ENCODE data around the gene SSC5D. TPM values are rescaled to one million over a fixed set of nuclear protein-coding genes. Genes with fewer than 3 reads are reported as not detected.

SSC5D gene
- total and polyA plus RNA-seq, 10 of the 15 experiments (the other 5 are each of a cell fraction or from before 2014, with no cell fraction given), result 0.03 to 0.13 (median 0.05) TPM; not detected in 4

DNA sequence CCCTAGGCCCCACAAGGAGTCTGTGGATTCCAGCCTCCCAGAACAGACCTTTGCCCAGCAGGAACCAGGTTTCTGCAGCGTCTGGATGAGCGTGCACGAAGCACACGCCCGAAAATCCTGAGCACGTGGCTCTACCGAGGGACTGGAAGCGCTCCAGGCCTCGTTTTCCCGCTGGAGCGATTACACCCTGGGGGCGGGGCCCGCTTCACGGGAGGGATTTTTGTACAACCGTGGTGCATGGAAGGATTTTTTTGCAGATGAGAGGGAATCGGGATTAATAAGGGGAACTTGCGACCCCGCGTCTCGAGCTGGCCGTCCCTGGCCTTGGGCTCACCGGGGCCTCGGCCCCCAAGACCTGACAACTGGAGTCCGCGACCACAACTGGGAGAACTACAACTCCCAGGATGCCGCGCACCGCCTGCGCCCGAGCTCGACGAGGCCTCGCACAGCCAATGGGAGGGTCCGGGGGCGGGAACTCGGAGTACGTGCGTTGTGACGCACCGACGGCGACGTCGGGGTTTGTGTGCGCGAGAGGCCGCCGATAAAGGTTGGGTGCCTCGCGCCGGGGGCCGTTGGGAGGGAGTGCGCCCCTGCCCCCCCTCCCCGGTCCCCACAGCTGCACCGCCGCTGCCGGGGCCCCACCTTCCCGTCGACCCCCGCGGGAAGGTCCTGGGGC, 12.0 kb upstream of the SSC5D start, which contains the start of gene ZNF628:
TSS of gene ZNF628 (plus strand) at position 518 of the 676 bp plus-strand sequence. CDS start 3,294 bp downstream, outside the sequence.
- H3K9ac ChIP-seq (ENCODE audit: control insufficient read depth, insufficient read depth, low read length), result peak within 1 kb of the TSS; percentile 77
- peak within 1 kb of the TSS; percentile 91 for H2AFZ ChIP-seq (ENCODE audit: control insufficient read depth, low read depth, low read length)
- in situ Hi-C loops (cut with MboI), result no loop called here
- H3K4me1 ChIP-seq (ENCODE audit: control insufficient read depth, insufficient read depth, low read length), result peaks cover 22% of the 10 kb centered on the region
- H3K4me2 ChIP-seq (ENCODE audit: control insufficient read depth, insufficient read depth), result peak within 1 kb of the TSS; percentile 56
- peak within 1 kb of the TSS; percentile 86 for H3K4me3 ChIP-seq
- no peaks in the 10 kb centered on the region for H3K9me3 ChIP-seq (replicated peaks; ENCODE audit: control insufficient read depth, insufficient read depth, low read length)
- no peaks in the 10 kb centered on the region for H3K27me3 ChIP-seq (replicated peaks in 1 of 2; ENCODE audit: control insufficient read depth in 2 of 2, insufficient read depth in 2 of 2, low read length in 1 of 2)
- POLR2A ChIA-PET, result interaction anchor here (0.6 to 2.4 kb wide), 17 partner anchors 9 to 260 kb away, joined by 3 to 14 read pairs (median 5); partner anchors contain the start of genes HSPBP1, ISOC2, KMT5C and PPP6R1
- CTCF ChIA-PET, result interaction anchor here (0.6 to 3.7 kb wide), 9 partner anchors 9 to 215 kb away, joined by 3 to 34 read pairs (median 5); partner anchors contain the start of genes ISOC2, KMT5C and NAT14
- RAD21 ChIA-PET (ENCODE audit: unreplicated experiment), result interaction anchor here (1.1 to 2.1 kb wide), 11 partner anchors 9 to 1339 kb away, joined by 3 to 21 read pairs (median 6); partner anchors contain the start of genes CCDC106, CNOT3, FIZ1 and HSPBP1
- SMC1A ChIA-PET (ENCODE audit: uncharacterized antibody, unreplicated experiment), result interaction anchor here (0.8 to 1.4 kb wide), 9 partner anchors 9 to 161 kb away, joined by 3 to 9 read pairs (median 4); partner anchors contain the start of genes FIZ1, ISOC2, NAT14 and ZNF524
- H3K36me3 ChIP-seq (ENCODE audit: control insufficient read depth in 2 of 2, insufficient read depth in 2 of 2, low read length in 1 of 2), result peaks cover 0 to under 1% of the 10 kb centered on the region in 2 experiments; a peak in 1 of 4 replicates
- no peaks in the 10 kb centered on the region for H4K20me1 ChIP-seq (ENCODE audit: control insufficient read depth, insufficient read depth)
- under 1% methylated on average over 46 of the region's 61 CpGs for WGBS (ENCODE audit: insufficient coverage, insufficient replicate concordance, low lambda C conversion rate, missing lambda C conversion rate)
- intact Hi-C loops (cut with micrococcal nuclease; ENCODE audit: unreplicated experiment), result no loop called here
- H3K79me2 ChIP-seq (ENCODE audit: control insufficient read depth, insufficient read depth, low read length), result peaks cover 6% of the 10 kb centered on the region
- DNase-seq (ENCODE audit: low read depth, low spot score) (peak; percentile 83), ATAC-seq (peak; percentile 97), FAIRE-seq (peak; percentile 86)
- BruUV-seq (replicated peaks), result no TSS peak
- H3K27ac ChIP-seq (ENCODE audit: control insufficient read depth, insufficient read depth), result peak within 1 kb of the TSS; percentile 74
- TF ChIP-seq NR2C2 (IDR thresholded peaks at IDR 0.05; ENCODE audit: borderline replicate concordance, control insufficient read depth, insufficient read length, low read depth) (no peak), CEBPB (IDR thresholded peaks at IDR 0.05; ENCODE audit: borderline replicate concordance in 1 of 2, low read depth in 2 of 2, low read length in 2 of 2) (no peak), IKZF2 (IDR thresholded peaks at IDR 0.05) (peak; percentile 48 to 60; a peak in 2 of 4 replicates), RUNX3 (IDR thresholded peaks at IDR 0.05; ENCODE audit: low read length) (peak; percentile 89), PAX8 (IDR thresholded peaks at IDR 0.05) (no peak), POLR2AphosphoS2 (IDR thresholded peaks at IDR 0.05; ENCODE audit: low read depth, low read length) (no peak; the same call in 1 of the 2 replicates), POU2F2 (IDR thresholded peaks at IDR 0.05; ENCODE audit: borderline replicate concordance, low read depth, low read length) (0 out of 3 replicates have a peak, but pooled peaks have one; percentile 40), SMAD5 (IDR thresholded peaks at IDR 0.05; ENCODE audit: low read depth) (no peak), SUPT20H (IDR thresholded peaks at IDR 0.05; ENCODE audit: borderline replicate concordance, control insufficient read depth, low read depth, low read length) (no peak), ZNF24 (IDR thresholded peaks at IDR 0.05) (no peak), MXI1 (IDR thresholded peaks at IDR 0.05; ENCODE audit: low read depth, low read length) (no peak; the same call in 1 of the 2 replicates), POLR2A (IDR thresholded peaks at IDR 0.05; ENCODE audit: low read depth, low read length) (peak; percentile 75), ZNF207 (IDR thresholded peaks at IDR 0.05; ENCODE audit: borderline replicate concordance) (peak; percentile 31; the same call in 1 of the 2 replicates), NFYA (IDR thresholded peaks at IDR 0.05; ENCODE audit: borderline replicate concordance, low read depth, low read length) (no peak), CREM (IDR thresholded peaks at IDR 0.05; ENCODE audit: low read depth) (peak; percentile 98), RFX5 (IDR thresholded peaks at IDR 0.05; ENCODE audit: low read depth, low read length) (0 out of 2 replicates have a peak, but pooled peaks have one; percentile 21), TAF1 (IDR thresholded peaks at IDR 0.05; ENCODE audit: borderline replicate concordance, low read depth, low read length) (no peak), ESRRA (IDR thresholded peaks at IDR 0.05; ENCODE audit: low read length) (no peak)
- TF ChIP-seq, protein P1, sequence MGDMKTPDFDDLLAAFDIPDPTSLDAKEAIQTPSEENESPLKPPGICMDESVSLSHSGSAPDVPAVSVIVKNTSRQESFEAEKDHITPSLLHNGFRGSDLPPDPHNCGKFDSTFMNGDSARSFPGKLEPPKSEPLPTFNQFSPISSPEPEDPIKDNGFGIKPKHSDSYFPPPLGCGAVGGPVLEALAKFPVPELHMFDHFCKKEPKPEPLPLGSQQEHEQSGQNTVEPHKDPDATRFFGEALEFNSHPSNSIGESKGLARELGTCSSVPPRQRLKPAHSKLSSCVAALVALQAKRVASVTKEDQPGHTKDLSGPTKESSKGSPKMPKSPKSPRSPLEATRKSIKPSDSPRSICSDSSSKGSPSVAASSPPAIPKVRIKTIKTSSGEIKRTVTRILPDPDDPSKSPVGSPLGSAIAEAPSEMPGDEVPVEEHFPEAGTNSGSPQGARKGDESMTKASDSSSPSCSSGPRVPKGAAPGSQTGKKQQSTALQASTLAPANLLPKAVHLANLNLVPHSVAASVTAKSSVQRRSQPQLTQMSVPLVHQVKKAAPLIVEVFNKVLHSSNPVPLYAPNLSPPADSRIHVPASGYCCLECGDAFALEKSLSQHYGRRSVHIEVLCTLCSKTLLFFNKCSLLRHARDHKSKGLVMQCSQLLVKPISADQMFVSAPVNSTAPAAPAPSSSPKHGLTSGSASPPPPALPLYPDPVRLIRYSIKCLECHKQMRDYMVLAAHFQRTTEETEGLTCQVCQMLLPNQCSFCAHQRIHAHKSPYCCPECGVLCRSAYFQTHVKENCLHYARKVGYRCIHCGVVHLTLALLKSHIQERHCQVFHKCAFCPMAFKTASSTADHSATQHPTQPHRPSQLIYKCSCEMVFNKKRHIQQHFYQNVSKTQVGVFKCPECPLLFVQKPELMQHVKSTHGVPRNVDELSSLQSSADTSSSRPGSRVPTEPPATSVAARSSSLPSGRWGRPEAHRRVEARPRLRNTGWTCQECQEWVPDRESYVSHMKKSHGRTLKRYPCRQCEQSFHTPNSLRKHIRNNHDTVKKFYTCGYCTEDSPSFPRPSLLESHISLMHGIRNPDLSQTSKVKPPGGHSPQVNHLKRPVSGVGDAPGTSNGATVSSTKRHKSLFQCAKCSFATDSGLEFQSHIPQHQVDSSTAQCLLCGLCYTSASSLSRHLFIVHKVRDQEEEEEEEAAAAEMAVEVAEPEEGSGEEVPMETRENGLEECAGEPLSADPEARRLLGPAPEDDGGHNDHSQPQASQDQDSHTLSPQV (IDR thresholded peaks at IDR 0.05), result no peak
- TF ChIP-seq, protein P2, sequence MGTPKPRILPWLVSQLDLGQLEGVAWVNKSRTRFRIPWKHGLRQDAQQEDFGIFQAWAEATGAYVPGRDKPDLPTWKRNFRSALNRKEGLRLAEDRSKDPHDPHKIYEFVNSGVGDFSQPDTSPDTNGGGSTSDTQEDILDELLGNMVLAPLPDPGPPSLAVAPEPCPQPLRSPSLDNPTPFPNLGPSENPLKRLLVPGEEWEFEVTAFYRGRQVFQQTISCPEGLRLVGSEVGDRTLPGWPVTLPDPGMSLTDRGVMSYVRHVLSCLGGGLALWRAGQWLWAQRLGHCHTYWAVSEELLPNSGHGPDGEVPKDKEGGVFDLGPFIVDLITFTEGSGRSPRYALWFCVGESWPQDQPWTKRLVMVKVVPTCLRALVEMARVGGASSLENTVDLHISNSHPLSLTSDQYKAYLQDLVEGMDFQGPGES (IDR thresholded peaks at IDR 0.05), result no peak

Data from GM12878 (cell line).